H1 (cell line): ENCODE results near the gene DDN. TPM values are rescaled to one million over a fixed set of nuclear protein-coding genes. Genes with fewer than 3 reads are reported as not detected.

Experiments used
- CTCF ChIA-PET: fragments of 300-600 bp; sonication (Branson Sonifier 250); formaldehyde crosslinking; loops from one replicate; lab custom pipeline; 2021; ENCODE audit not compliant: partially characterized antibody; lab: Charles Lee
- POLR2A ChIA-PET: fragments of 300-600 bp; sonication (Branson Sonifier 250); formaldehyde crosslinking; loops from one replicate; lab custom pipeline; 2021; ENCODE audit warnings: inconsistent platforms; ENCODE audit not compliant: partially characterized antibody; lab: Charles Lee
- DNase-seq, 2 experiments: peaks; one replicate each; pipeline versions ENCODE4 v3.0.0 to v3.0.0-alpha.2; 2010 to 2022; ENCODE audit warnings: low spot score in 2 of 2, low read depth in 1 of 2, mixed read lengths in 1 of 2
- FAIRE-seq: peaks from 2 replicates; lab custom pipeline; 2011; peaks lifted over from hg19 to GRCh38; lab: Jason Lieb, UNC
- H2AFZ ChIP-seq: 2 replicates; pipeline ENCODE4 v1.8.1; 2012; ENCODE audit warnings: low read length, inconsistent platforms
- H2AK5ac ChIP-seq: 2 replicates; pipeline ENCODE4 v1.6.1; 2013; ENCODE audit warnings: low read depth, low read length
- H2BK120ac ChIP-seq: replicated peaks from 2 replicates; pipeline ENCODE3; 2013; ENCODE audit warnings: low read depth, low read length, inconsistent platforms
- H2BK12ac ChIP-seq: 2 replicates; pipeline ENCODE4 v1.6.1; 2013; ENCODE audit warnings: low read depth, low read length
- H2BK15ac ChIP-seq: 2 replicates; pipeline ENCODE4 v1.6.1; 2013; ENCODE audit warnings: low read length
- H2BK20ac ChIP-seq: 2 replicates; pipeline ENCODE4 v1.6.1; 2013; ENCODE audit warnings: low read length
- H2BK5ac ChIP-seq: 2 replicates; pipeline ENCODE4 v1.6.1; 2013; ENCODE audit warnings: low read depth, low read length
- H3K14ac ChIP-seq: 2 replicates; pipeline ENCODE4 v1.6.1; 2013; ENCODE audit warnings: inconsistent platforms; ENCODE audit not compliant: insufficient read length
- H3K18ac ChIP-seq: 2 replicates; pipeline ENCODE4 v1.6.1; 2013; ENCODE audit warnings: low read length; ENCODE audit errors: extremely low read depth
- H3K23ac ChIP-seq: 2 replicates; pipeline ENCODE4 v1.6.1; 2013; ENCODE audit warnings: inconsistent platforms; ENCODE audit not compliant: insufficient read length
- H3K23me2 ChIP-seq: 2 replicates; pipeline ENCODE4 v1.6.1; 2013; ENCODE audit warnings: low read depth, low read length
- H3K27ac ChIP-seq: 2 replicates; pipeline ENCODE4 v1.6.1; 2011; ENCODE audit warnings: low read depth, low read length, inconsistent platforms
- H3K27me3 ChIP-seq, 4 experiments: replicated peaks in 1 of 4; 1 replicate in 1 of 4; 2 replicates in 3 of 4; pipeline versions ENCODE4 v1.6.1 to v1.8.1; 2011 to 2013; ENCODE audit warnings: low read length in 3 of 4, mild to moderate bottlenecking in 3 of 4, inconsistent platforms in 2 of 4, mixed read lengths in 2 of 4, moderate library complexity in 1 of 4; ENCODE audit not compliant: control insufficient read depth in 3 of 4, insufficient read depth in 3 of 4; ENCODE audit errors: extremely low read depth in 1 of 4
- H3K36me3 ChIP-seq, 4 experiments: 2 replicates each; pipeline versions ENCODE4 v1.6.1 to v1.8.1; 2011 to 2013; ENCODE audit warnings: mild to moderate bottlenecking in 4 of 4, low read length in 3 of 4, moderate library complexity in 2 of 4, control low read depth in 1 of 4, inconsistent platforms in 1 of 4; ENCODE audit not compliant: insufficient read depth in 4 of 4, control insufficient read depth in 2 of 4
- H3K4ac ChIP-seq: replicated peaks from 2 replicates; pipeline ENCODE3; 2013; ENCODE audit warnings: low read length, low read depth, mixed read lengths, inconsistent platforms; ENCODE audit not compliant: insufficient read length
- H3K4me1 ChIP-seq, 4 experiments: replicated peaks in 1 of 4; 1 replicate in 1 of 4; 2 replicates in 3 of 4; pipeline versions ENCODE4 v1.6.1 to v1.8.1; 2011 to 2013; ENCODE audit warnings: low read length in 3 of 4, inconsistent platforms in 2 of 4, mixed read lengths in 1 of 4; ENCODE audit not compliant: insufficient read depth in 4 of 4, control insufficient read depth in 3 of 4
- H3K4me2 ChIP-seq, 2 experiments: 2 replicates each; pipeline versions ENCODE4 v1.6.1 to v1.8.1; 2011 to 2013; ENCODE audit warnings: low read depth in 2 of 2, low read length in 2 of 2, control low read depth in 1 of 2, inconsistent platforms in 1 of 2, mild to moderate bottlenecking in 1 of 2; ENCODE audit not compliant: insufficient read depth in 1 of 2
- H3K4me3 ChIP-seq, 4 experiments: fragments of 200-600, 300-600 bp in 1 of 4; sonication (generic), shearing (Covaris generic), sonication (Bioruptor Twin) in 1 of 4; 2 replicates each; pipeline versions ENCODE4 v1.5.1 to v1.8.1; 2011 to 2016; ENCODE audit warnings: low read length in 4 of 4, low read depth in 3 of 4, control low read depth in 2 of 4, inconsistent platforms in 2 of 4, mild to moderate bottlenecking in 2 of 4, mixed read lengths in 1 of 4, moderate library complexity in 1 of 4; ENCODE audit not compliant: insufficient read depth in 2 of 4; ENCODE audit errors: extremely low read depth in 1 of 4
- H3K56ac ChIP-seq: replicated peaks from 2 replicates; pipeline ENCODE3; 2013; ENCODE audit warnings: low read depth, mild to moderate bottlenecking, mixed read lengths, low read length, inconsistent platforms; ENCODE audit not compliant: insufficient read length
- H3K79me1 ChIP-seq: 2 replicates; pipeline ENCODE4 v1.6.1; 2013; ENCODE audit warnings: low read depth, low read length, control low read depth
- H3K79me2 ChIP-seq, 2 experiments: 2 replicates each; pipeline versions ENCODE4 v1.6.1 to v1.8.1; 2012 to 2013; ENCODE audit warnings: low read length in 2 of 2, mild to moderate bottlenecking in 2 of 2, inconsistent platforms in 1 of 2; ENCODE audit not compliant: insufficient read depth in 2 of 2, control insufficient read depth in 1 of 2
- H3K9ac ChIP-seq, 4 experiments: replicated peaks in 1 of 4; 1 replicate in 1 of 4; 2 replicates in 3 of 4; pipeline versions ENCODE4 v1.6.1 to v1.8.1; 2011 to 2013; ENCODE audit warnings: low read depth in 3 of 4, low read length in 3 of 4, control low read depth in 2 of 4, mild to moderate bottlenecking in 2 of 4, moderate library complexity in 2 of 4, inconsistent platforms in 1 of 4; ENCODE audit errors: extremely low read depth in 1 of 4
- H3K9me3 ChIP-seq, 2 experiments: 2 replicates each; pipeline versions ENCODE4 v1.6.1 to v1.8.1; 2012 to 2013; ENCODE audit warnings: mild to moderate bottlenecking in 2 of 2, moderate library complexity in 2 of 2, control low read depth in 1 of 2, inconsistent platforms in 1 of 2, low read depth in 1 of 2, low read length in 1 of 2, mixed read lengths in 1 of 2; ENCODE audit not compliant: insufficient read depth in 2 of 2
- H4K20me1 ChIP-seq, 2 experiments: replicated peaks in 1 of 2; 2 replicates each; pipeline versions ENCODE3 to v1.8.1; 2011 to 2013; ENCODE audit warnings: inconsistent platforms in 2 of 2, low read length in 2 of 2, mild to moderate bottlenecking in 1 of 2; ENCODE audit not compliant: insufficient read depth in 2 of 2, control insufficient read depth in 1 of 2
- H4K5ac ChIP-seq: 2 replicates; pipeline ENCODE4 v1.6.1; 2013; ENCODE audit warnings: low read length, low read depth, mixed read lengths, inconsistent platforms; ENCODE audit not compliant: insufficient read length
- H4K8ac ChIP-seq: 2 replicates; pipeline ENCODE4 v1.8.0; 2013; ENCODE audit warnings: mild to moderate bottlenecking, moderate library complexity, low read length, inconsistent platforms; ENCODE audit not compliant: insufficient read depth; ENCODE audit errors: extremely low read depth
- H4K91ac ChIP-seq: replicated peaks from 2 replicates; pipeline ENCODE3; 2013; ENCODE audit warnings: low read length, mixed read lengths, inconsistent platforms; ENCODE audit not compliant: insufficient read length
- SIRT6 ChIP-seq: IDR thresholded peaks from one replicate; pipeline ENCODE4 v1.7.1; 2012; ENCODE audit warnings: low read length, inconsistent platforms
- WGBS, 2 experiments: shearing (Covaris generic) in 1 of 2; methylation state at CpG; one replicate each; pipeline versions ENCODE4 v1.1.6 to v1.1.7; 2013 to 2015; ENCODE audit warnings: low lambda C conversion rate in 2 of 2, mixed read lengths in 2 of 2, inconsistent platforms in 1 of 2, low coverage in 1 of 2, missing lambda C conversion rate in 1 of 2; ENCODE audit not compliant: insufficient replicate concordance in 2 of 2, insufficient coverage in 1 of 2, insufficient read length in 1 of 2; ENCODE audit errors: extremely low coverage in 1 of 2, missing lambda C conversion rate in 1 of 2; 5-methylcytosine and 5-hydroxymethylcytosine counted together
- polyA plus RNA-seq, 7 experiments: library from polyadenylated mRNA; depleted of rRNA in 3 of 7; stranded (reverse) in 5 of 7; unstranded in 2 of 7; fragments of >200 nt in 5 of 7; fragments of 200-250 nt in 2 of 7; gene quantifications; 1 replicate in 5 of 7; 2 replicates in 1 of 7; 4 replicates in 1 of 7; pipeline versions ENCODE4 v1.2.1 to v1.2.3, GENCODE V29; 2011 to 2013; ENCODE audit warnings: missing spikeins in 2 of 7, mixed read lengths in 2 of 7
- total RNA-seq: library from RNA; stranded (reverse); fragmentation: NEBNext Ultra II Directional; extraction: Animal tissue kit (Norgen Biotek cat#: 25700); gene quantifications from 2 replicates; pipeline ENCODE4 v1.2.1, GENCODE V29; 2021

DDN gene
- total and polyA plus RNA-seq, 2 of the 8 experiments (the other 6 are each of a cell fraction or from before 2014, with no cell fraction given), result 0.14 to 0.30 TPM

- peaks cover 15 to 34% of the 10 kb centered on the region in 2 experiments for H4K20me1 ChIP-seq
- H2AK5ac ChIP-seq, result no peak overlapping the region
- CTCF ChIA-PET, result interaction anchor here (0.7 to 12.2 kb wide), 15 partner anchors 7 to 221 kb away, joined by 3 to 126 read pairs (median 4); no protein-coding TSS in a partner anchor
- H3K14ac ChIP-seq, result no peak overlapping the region
- H3K56ac ChIP-seq, result no peak overlapping the region
- WGBS, 2 experiments, result 93% methylated on average over 27 of the region's 30 CpGs; no CpG with 5 or more reads in 1 of the 2 experiments
- no peak overlapping the region for H4K5ac ChIP-seq
- H3K23me2 ChIP-seq, result no peaks in the 10 kb centered on the region
- POLR2A ChIA-PET, result interaction anchor here (0.6 to 22.2 kb wide), 6 partner anchors 1 to 376 kb away, joined by 3 to 339 read pairs (median 3); no protein-coding TSS in a partner anchor
- H3K4me3 ChIP-seq, result no peak overlapping the region
- no peak overlapping the region for H4K8ac ChIP-seq
- no peak overlapping the region for H2BK12ac ChIP-seq
- no peaks in the 10 kb centered on the region for H3K79me2 ChIP-seq
- no peak overlapping the region for H3K23ac ChIP-seq
- H3K4ac ChIP-seq, result no peak overlapping the region
- H3K79me1 ChIP-seq, result no peaks in the 10 kb centered on the region; the same call in 1 of the 2 replicates
- H3K18ac ChIP-seq, result no peak overlapping the region
- DNase-seq (no peak), FAIRE-seq (no peak)
- no peak overlapping the region for H4K91ac ChIP-seq
- H3K27ac ChIP-seq, result no peak overlapping the region
- H2AFZ ChIP-seq, result no peak overlapping the region
- peaks cover 49 to 89% (median 80%) of the 10 kb centered on the region in 4 experiments for H3K36me3 ChIP-seq
- H3K27me3 ChIP-seq, result no peaks in the 10 kb centered on the region
- no peak overlapping the region for H3K9ac ChIP-seq
- H2BK20ac ChIP-seq, result no peak overlapping the region
- no peak overlapping the region for H2BK5ac ChIP-seq
- no peak overlapping the region for H2BK120ac ChIP-seq
- H3K4me1 ChIP-seq, result no peaks in the 10 kb centered on the region
- H3K9me3 ChIP-seq, result no peaks in the 10 kb centered on the region
- no peak overlapping the region for H3K4me2 ChIP-seq
- no peak overlapping the region for H2BK15ac ChIP-seq
- no peak for TF ChIP-seq SIRT6
Measured at GRCh38 chr12:49039421-49040363, 40.5 kb upstream of the DDN start.
